ENCODE results near the gene ANLN.

DNA sequence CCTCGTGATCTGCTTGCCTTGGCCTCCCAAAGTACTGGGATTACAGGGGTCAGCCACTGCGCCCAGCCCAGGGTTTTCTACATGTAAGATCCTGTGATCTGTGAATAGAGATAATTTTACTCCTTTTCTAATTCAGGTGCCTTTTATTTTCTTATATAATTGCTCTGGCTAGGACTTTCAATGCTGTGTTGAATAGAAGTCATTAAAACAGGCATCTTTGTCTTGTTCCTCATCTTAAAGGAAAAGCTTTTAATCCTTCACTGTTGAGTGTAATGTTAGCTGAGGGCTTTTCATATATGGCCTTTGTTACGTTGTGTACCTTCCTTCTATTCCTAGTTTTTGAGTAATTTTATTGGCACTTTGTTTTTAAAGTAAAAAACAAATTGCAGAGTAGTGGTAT, 26.6 kb downstream of the ANLN start:
- TF ChIP-seq, protein P1, sequence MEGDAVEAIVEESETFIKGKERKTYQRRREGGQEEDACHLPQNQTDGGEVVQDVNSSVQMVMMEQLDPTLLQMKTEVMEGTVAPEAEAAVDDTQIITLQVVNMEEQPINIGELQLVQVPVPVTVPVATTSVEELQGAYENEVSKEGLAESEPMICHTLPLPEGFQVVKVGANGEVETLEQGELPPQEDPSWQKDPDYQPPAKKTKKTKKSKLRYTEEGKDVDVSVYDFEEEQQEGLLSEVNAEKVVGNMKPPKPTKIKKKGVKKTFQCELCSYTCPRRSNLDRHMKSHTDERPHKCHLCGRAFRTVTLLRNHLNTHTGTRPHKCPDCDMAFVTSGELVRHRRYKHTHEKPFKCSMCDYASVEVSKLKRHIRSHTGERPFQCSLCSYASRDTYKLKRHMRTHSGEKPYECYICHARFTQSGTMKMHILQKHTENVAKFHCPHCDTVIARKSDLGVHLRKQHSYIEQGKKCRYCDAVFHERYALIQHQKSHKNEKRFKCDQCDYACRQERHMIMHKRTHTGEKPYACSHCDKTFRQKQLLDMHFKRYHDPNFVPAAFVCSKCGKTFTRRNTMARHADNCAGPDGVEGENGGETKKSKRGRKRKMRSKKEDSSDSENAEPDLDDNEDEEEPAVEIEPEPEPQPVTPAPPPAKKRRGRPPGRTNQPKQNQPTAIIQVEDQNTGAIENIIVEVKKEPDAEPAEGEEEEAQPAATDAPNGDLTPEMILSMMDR (IDR thresholded peaks at IDR 0.05) = no peak
- TF ChIP-seq POLR2A (IDR thresholded peaks at IDR 0.05) (no peak), POLR2AphosphoS5 (IDR thresholded peaks at IDR 0.05; ENCODE audit: insufficient read depth in 1 of 2, low read depth in 1 of 2) (no peak)
